Measurements from ENCODE around the gene CYYR1.

- no peak for TF ChIP-seq POLR2A (IDR thresholded peaks at IDR 0.05; ENCODE audit: low read length)
- no peak for TF ChIP-seq GATA1 (IDR thresholded peaks at IDR 0.05; ENCODE audit: low read depth, low read length)
Measured at GRCh38 chr21:26445440-26445839, 127.6 kb downstream of the CYYR1 start.

Measured in erythroblast (primary cell).